GM12878 (cell line): Measurements from ENCODE around the gene IL3RA. TPM values are rescaled to one million over a fixed set of nuclear protein-coding genes. Genes with fewer than 3 reads are reported as not detected.
"Not testable (repeated sequence)": the region's sequence is repeated elsewhere in the genome, so short reads cannot be mapped to it uniquely, and the experiment has no call there.

Source experiments
- ATAC-seq: fragments of 200-7000 bp; cut with Tn5 transposase; 3 replicates; pipeline ENCODE4 v1.9.1; 2020; ENCODE audit warnings: mild to moderate bottlenecking, moderate library complexity
- BruUV-seq: library from RNA; stranded (reverse); fragments of 400-500 nt; replicated peaks from 2 replicates; lab custom pipeline; 2021; lab: Mats Ljungman, UMichigan
- CTCF ChIA-PET: fragments of 300-600 bp; sonication (Branson Sonifier 250); formaldehyde crosslinking; extraction: SDS; loops from one replicate; lab custom pipeline; 2021; ENCODE audit warnings: inconsistent platforms; lab: Yijun Ruan, JAX
- POLR2A ChIA-PET: fragments of 350-600 bp; formaldehyde crosslinking; extraction: SDS; loops from one replicate; lab custom pipeline; 2021; ENCODE audit warnings: inconsistent platforms; lab: Charles Lee
- RAD21 ChIA-PET: fragments of 300-600 bp; sonication (Branson Sonifier 250); formaldehyde crosslinking; loops from one replicate; lab custom pipeline; 2023; ENCODE audit warnings: antibody characterized with exemption; ENCODE audit not compliant: unreplicated experiment; lab: Charles Lee
- SMC1A ChIA-PET: fragments of 300-600 bp; sonication (Branson Sonifier 250); formaldehyde crosslinking; loops from one replicate; lab custom pipeline; 2023; ENCODE audit not compliant: unreplicated experiment, uncharacterized antibody; lab: Charles Lee
- DNase-seq: peaks from one replicate; pipeline ENCODE4 v3.0.0-alpha.2; 2011; ENCODE audit warnings: low read depth, low spot score
- FAIRE-seq: peaks from 3 replicates; lab custom pipeline; 2011; peaks lifted over from hg19 to GRCh38; lab: Jason Lieb, UNC
- H2AFZ ChIP-seq: 2 replicates; pipeline ENCODE4 v1.6.0; 2011; ENCODE audit warnings: low read depth, low read length, control low read depth; ENCODE audit not compliant: control insufficient read depth
- H3K27ac ChIP-seq: 2 replicates; pipeline ENCODE4 v1.5.1; 2011; ENCODE audit warnings: control low read depth; ENCODE audit not compliant: control insufficient read depth, insufficient read depth
- H3K27me3 ChIP-seq, 2 experiments: replicated peaks in 1 of 2; 2 replicates each; pipeline versions ENCODE4 v1.6.0 to v1.6.1; 2011; ENCODE audit warnings: low read length in 1 of 2; ENCODE audit not compliant: control insufficient read depth in 2 of 2, insufficient read depth in 2 of 2
- H3K36me3 ChIP-seq, 2 experiments: 2 replicates each; pipeline ENCODE4 v1.5.1; 2011; ENCODE audit warnings: low read length in 1 of 2; ENCODE audit not compliant: control insufficient read depth in 2 of 2, insufficient read depth in 2 of 2
- H3K4me1 ChIP-seq: 2 replicates; pipeline ENCODE4 v1.6.1; 2011; ENCODE audit warnings: mild to moderate bottlenecking, low read length, moderate library complexity, mixed read lengths; ENCODE audit not compliant: control insufficient read depth, insufficient read depth
- H3K4me2 ChIP-seq: 2 replicates; pipeline ENCODE4 v1.6.0; 2011; ENCODE audit warnings: control low read depth; ENCODE audit not compliant: control insufficient read depth, insufficient read depth
- H3K4me3 ChIP-seq: fragments of 200-600 bp; sonication (generic); 2 replicates; pipeline ENCODE4 v1.5.1; 2016
- H3K79me2 ChIP-seq: 2 replicates; pipeline ENCODE4 v1.6.0; 2011; ENCODE audit warnings: low read length; ENCODE audit not compliant: control insufficient read depth, insufficient read depth
- H3K9ac ChIP-seq: 2 replicates; pipeline ENCODE4 v1.8.0; 2011; ENCODE audit warnings: low read length, control low read depth, mixed read lengths; ENCODE audit not compliant: control insufficient read depth, insufficient read depth
- H3K9me3 ChIP-seq: replicated peaks from 3 replicates; pipeline ENCODE4 v1.5.1; 2011; ENCODE audit warnings: mild to moderate bottlenecking, low read length; ENCODE audit not compliant: control insufficient read depth, insufficient read depth
- H4K20me1 ChIP-seq: 2 replicates; pipeline ENCODE4 v1.6.0; 2011; ENCODE audit not compliant: control insufficient read depth, insufficient read depth
- POLR2A ChIP-seq: IDR thresholded peaks from 2 replicates; pipeline ENCODE4 v1.6.1; 2011; ENCODE audit warnings: low read depth, mild to moderate bottlenecking, low read length
- TARDBP ChIP-seq: IDR thresholded peaks from 2 replicates; pipeline ENCODE4 v1.6.1; 2016; ENCODE audit warnings: borderline replicate concordance
- WGBS: methylation state at CpG from one replicate; pipeline ENCODE4 v1.1.6; 2016; ENCODE audit warnings: low lambda C conversion rate; ENCODE audit not compliant: insufficient replicate concordance, insufficient coverage; ENCODE audit errors: missing lambda C conversion rate; 5-methylcytosine and 5-hydroxymethylcytosine counted together
- in situ Hi-C: fragments of 300-500 bp; cut with MboI; formaldehyde crosslinking; loops from 9 replicates; pipeline ENCODE4 v1.14.3; 2018; ENCODE audit warnings: mixed read lengths
- intact Hi-C: fragments of 100-400 bp; cut with micrococcal nuclease; formaldehyde crosslinking; loops from one replicate; pipeline ENCODE4 v1.14.2; 2022; ENCODE audit not compliant: unreplicated experiment
- polyA plus RNA-seq, 11 experiments: library from polyadenylated mRNA; depleted of rRNA in 4 of 11; unstranded in 6 of 11; stranded (reverse) in 5 of 11; fragments of >200 nt; fragmentation: Nextera tagmentation in 4 of 11; fragmentation: Illumina TruSeq in 1 of 11; extraction: Ambion mirVana in 4 of 11; extraction: Trizol in 1 of 11; gene quantifications; 1 replicate in 1 of 11; 2 replicates in 10 of 11; pipeline versions ENCODE4 v1.2.1 to v1.2.3, GENCODE V29; 2011 to 2016; ENCODE audit warnings: inconsistent platforms in 2 of 11, missing spikeins in 2 of 11, low read depth in 1 of 11
- total RNA-seq, 4 experiments: library from RNA; depleted of rRNA in 3 of 4; stranded (reverse); fragments of >200 nt in 3 of 4; fragmentation: Illumina TruSeq in 1 of 4; extraction: Trizol in 1 of 4; gene quantifications; 2 replicates each; pipeline versions ENCODE4 v1.2.1 to v1.2.3, GENCODE V29; 2013 to 2021
- TF ChIP-seq, protein P1 (sequence below): IDR thresholded peaks from 2 replicates; pipeline ENCODE4 v1.6.1; 2011; ENCODE audit warnings: borderline replicate concordance, low read depth, mild to moderate bottlenecking, moderate library complexity, mixed read lengths, low read length; ENCODE audit not compliant: insufficient read depth; ENCODE audit errors: extremely low read length
- TF ChIP-seq, protein P2 (sequence below): fragments of 450-650 bp; IDR thresholded peaks from 2 replicates; pipeline ENCODE4 v1.6.1; 2016; ENCODE audit warnings: mild to moderate bottlenecking

Gene IL3RA
- total and polyA plus RNA-seq, 10 of the 15 experiments (the other 5 are each of a cell fraction or from before 2014, with no cell fraction given) = 2.1 to 31.1 (median 17.9) TPM

DNA sequence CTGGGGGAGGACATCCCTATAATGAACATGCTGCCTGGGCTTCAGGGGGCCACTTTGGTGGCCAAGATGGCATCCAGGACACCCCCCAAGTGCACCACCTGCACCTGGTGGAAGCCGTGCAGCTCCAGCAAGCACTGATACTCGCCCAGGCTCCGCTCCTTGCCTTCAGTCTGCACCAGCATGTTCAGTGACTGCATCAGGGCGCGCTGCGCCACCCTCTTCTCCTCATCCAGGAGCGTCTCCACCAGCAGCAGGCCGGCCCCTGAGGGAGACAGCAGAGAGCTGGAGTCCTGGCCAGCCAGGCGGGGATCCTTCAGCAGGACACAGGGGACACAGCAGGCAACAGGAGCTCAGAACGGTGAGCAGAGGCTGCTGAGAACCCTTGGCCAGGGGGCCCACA, 66.6 kb downstream of the IL3RA start:
- Histone ChIP-seq H3K27me3 (no peaks in the 10 kb centered on the region), H3K4me1 (no peaks in the 10 kb centered on the region), H4K20me1 (no peaks in the 10 kb centered on the region), H3K79me2 (no peaks in the 10 kb centered on the region), H3K27ac (no peak overlapping the region), H2AFZ (no peak overlapping the region), H3K36me3 (peaks cover 15 to 18% of the 10 kb centered on the region in 2 experiments; a peak in 3 of 4 replicates), H3K9ac (no peak overlapping the region), H3K4me2 (no peak overlapping the region), H3K4me3 (no peak overlapping the region), H3K9me3 (no peaks in the 10 kb centered on the region; the same call in 2 of the 3 replicates)
- no TSS peak for BruUV-seq
- ChIA-PET POLR2A (no interaction called here), SMC1A (no interaction called here), CTCF (no interaction called here), RAD21 (no interaction called here)
- DNase-seq (no peak), ATAC-seq (no peak), FAIRE-seq (no peak)
- 98% methylated on average over 10 of the region's 10 CpGs for WGBS
- in situ Hi-C loops (no loop called here), intact Hi-C loops (no loop called here)
- TF ChIP-seq, protein P1, sequence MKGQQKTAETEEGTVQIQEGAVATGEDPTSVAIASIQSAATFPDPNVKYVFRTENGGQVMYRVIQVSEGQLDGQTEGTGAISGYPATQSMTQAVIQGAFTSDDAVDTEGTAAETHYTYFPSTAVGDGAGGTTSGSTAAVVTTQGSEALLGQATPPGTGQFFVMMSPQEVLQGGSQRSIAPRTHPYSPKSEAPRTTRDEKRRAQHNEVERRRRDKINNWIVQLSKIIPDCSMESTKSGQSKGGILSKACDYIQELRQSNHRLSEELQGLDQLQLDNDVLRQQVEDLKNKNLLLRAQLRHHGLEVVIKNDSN = no peak
- TF ChIP-seq POLR2A (peak; percentile 56; the same call in 1 of the 2 replicates), TARDBP (no peak)
- TF ChIP-seq, protein P2, sequence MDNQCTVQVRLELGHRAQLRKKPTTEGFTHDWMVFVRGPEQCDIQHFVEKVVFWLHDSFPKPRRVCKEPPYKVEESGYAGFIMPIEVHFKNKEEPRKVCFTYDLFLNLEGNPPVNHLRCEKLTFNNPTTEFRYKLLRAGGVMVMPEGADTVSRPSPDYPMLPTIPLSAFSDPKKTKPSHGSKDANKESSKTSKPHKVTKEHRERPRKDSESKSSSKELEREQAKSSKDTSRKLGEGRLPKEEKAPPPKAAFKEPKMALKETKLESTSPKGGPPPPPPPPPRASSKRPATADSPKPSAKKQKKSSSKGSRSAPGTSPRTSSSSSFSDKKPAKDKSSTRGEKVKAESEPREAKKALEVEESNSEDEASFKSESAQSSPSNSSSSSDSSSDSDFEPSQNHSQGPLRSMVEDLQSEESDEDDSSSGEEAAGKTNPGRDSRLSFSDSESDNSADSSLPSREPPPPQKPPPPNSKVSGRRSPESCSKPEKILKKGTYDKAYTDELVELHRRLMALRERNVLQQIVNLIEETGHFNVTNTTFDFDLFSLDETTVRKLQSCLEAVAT = no peak

DNA sequence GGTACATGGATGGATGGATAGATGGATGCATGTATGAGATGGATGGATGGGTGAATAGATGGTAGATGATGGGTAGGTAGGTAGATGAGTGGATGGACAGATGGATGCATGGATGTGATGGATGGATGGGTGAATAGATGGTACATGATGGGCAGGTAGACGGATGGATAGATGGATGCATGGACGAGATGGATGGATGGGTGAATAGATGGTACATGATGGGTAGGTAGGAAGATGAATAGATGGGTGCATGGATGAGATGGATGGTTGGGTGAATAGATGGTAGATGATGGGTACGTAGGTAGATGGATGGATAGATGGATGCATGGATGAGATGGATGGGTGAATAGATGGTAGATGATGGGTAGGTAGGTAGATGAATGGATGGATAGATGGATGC, 67.3 kb downstream of the IL3RA start:
- peaks cover 15 to 17% of the 10 kb centered on the region in 2 experiments; a peak in 3 of 4 replicates for H3K36me3 ChIP-seq
- SMC1A ChIA-PET, H3K4me3 ChIP-seq, intact Hi-C loops, DNase-seq, POLR2A ChIA-PET, H2AFZ ChIP-seq, H3K4me1 ChIP-seq, H3K9me3 ChIP-seq, FAIRE-seq, RAD21 ChIA-PET, H3K9ac ChIP-seq, CTCF ChIA-PET, BruUV-seq, H3K79me2 ChIP-seq, H3K4me2 ChIP-seq, H3K27ac ChIP-seq, H4K20me1 ChIP-seq, ATAC-seq, in situ Hi-C loops, H3K27me3 ChIP-seq: not testable (repeated sequence)
- 95% methylated on average over 3 of the region's 3 CpGs for WGBS

DNA sequence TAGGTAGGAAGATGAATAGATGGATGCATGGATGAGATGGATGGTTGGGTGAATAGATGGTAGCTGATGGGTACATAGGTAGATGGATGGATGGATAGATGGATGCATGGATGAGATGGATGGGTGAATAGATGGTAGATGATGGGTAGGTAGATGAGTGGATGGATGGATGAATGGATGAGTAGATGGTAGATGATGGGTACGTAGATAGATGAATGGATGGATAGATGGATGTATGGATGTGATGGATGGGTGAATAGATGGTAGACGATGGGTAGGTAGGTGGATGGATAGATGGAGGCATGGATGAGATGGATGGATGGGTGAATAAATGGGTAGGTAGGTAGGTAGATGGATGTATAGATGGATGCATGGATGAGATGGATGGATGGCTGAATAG, 69.2 kb downstream of the IL3RA start:
- H3K4me2 ChIP-seq, H3K4me1 ChIP-seq, RAD21 ChIA-PET, BruUV-seq, ATAC-seq, H3K27me3 ChIP-seq, H2AFZ ChIP-seq, H3K79me2 ChIP-seq, in situ Hi-C loops, H3K9ac ChIP-seq, POLR2A ChIA-PET, H4K20me1 ChIP-seq, H3K4me3 ChIP-seq, H3K9me3 ChIP-seq, FAIRE-seq, DNase-seq, H3K27ac ChIP-seq, SMC1A ChIA-PET, CTCF ChIA-PET, intact Hi-C loops: not testable (repeated sequence)
- WGBS = 100% methylated on average over 2 of the region's 2 CpGs
- peaks cover 15 to 16% of the 10 kb centered on the region in 2 experiments; a peak in 3 of 4 replicates for H3K36me3 ChIP-seq
